ENCODE measurements around the gene RPS6KA5.
A peak's percentile ranks its signal among the peaks of the same experiment; 100 is the strongest.
"Not testable (repeated sequence)": the region's sequence is repeated elsewhere in the genome, so short reads cannot be mapped to it uniquely, and the experiment has no call there.

RPS6KA5 gene

DNA sequence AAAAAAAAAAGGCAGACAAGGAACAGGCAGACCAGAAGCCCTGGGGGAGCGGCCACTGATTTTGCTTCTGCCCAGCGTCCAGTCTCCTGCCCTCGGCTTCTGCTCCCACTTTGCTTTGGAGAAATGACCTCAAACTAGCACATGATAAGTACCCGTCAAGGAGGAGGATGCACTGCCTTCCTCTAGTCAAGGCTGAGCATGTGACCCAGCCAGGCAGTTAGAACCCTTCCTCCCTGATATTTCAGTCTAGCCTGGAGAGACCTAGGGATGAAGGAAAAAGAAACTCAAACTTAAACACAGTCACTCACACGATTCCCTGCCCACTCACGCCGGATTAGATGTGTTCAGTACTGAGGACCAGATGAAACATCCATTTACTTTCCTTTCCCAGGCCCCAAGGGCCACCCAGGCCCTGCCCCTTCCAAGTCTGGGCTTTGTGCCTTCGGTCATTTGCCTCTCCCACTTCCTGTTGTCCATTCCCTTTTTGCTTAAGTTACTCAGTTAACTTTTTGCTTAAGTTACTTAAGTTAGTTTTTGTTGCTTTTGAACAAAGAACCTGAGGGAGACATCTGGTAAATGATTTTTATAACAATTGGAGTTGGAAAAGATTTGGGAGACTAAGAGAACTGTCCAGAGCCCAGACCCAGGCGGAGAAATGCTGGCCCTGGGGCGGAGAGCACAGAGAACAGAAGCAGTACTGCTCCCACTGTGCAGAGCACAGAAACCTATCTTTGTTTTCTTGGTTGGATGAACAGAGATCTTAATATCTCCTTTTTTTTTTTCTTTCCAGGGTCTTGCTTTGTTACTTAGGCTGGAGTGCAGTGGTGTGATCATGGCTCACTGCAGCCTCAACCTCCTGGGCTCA is 221.2 kb downstream of the RPS6KA5 start:
- DNase-seq (ENCODE audit: extremely low read depth in 1 of 2, low read depth in 1 of 2), result no peak

DNA sequence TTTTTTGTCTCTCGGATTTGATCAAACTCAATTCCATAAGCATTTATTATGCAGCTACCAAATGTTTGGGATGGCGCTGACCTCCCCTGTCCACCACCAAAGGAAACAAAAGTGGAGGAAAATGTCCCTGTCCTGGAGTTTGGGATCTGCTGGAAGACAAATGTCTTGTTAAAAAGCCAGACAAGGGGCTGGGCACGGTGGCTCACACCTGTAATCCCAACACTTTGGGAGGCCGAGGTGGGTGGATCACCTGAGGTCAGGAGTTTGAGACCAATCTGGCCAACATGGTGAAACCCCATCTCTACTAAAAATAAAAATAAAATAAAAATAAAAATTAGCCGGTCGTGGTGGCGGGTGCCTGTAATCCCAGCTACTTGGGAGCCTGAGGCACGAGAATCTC is 221.9 kb downstream of the RPS6KA5 start:
- not testable (repeated sequence) for DNase-seq (ENCODE audit: extremely low read depth in 1 of 2, low read depth in 1 of 2)

GRCh38 chr14:90837355-90837754 is 223.1 kb downstream of the RPS6KA5 start:
- no peak for DNase-seq (ENCODE audit: extremely low read depth in 1 of 2, low read depth in 1 of 2)

DNA sequence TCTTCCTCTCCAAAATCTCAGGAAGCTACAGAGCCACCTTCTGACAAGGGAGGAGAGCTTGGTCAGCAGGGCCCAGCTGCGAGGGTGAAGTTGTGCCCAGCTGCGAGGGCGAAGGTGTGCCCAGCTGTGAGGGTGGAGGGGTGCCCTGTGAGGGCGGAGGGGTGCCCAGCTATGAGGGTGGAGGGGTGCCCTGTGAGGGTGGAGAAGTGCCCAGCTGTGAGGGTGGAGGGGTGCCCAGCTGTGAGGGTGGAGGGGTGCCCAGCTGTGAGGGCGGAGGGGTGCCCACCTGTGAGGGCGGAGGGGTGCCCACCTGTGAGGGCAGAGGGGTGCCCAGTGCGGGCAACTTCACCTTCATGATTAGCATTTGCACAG is 223.8 kb downstream of the RPS6KA5 start:
- no peak for DNase-seq (ENCODE audit: extremely low read depth in 1 of 2, low read depth in 1 of 2)

GRCh38 chr14:90831821-90832220 is 228.6 kb downstream of the RPS6KA5 start:
- DNase-seq (ENCODE audit: extremely low read depth in 1 of 2, low read depth in 1 of 2), result no peak

DNA sequence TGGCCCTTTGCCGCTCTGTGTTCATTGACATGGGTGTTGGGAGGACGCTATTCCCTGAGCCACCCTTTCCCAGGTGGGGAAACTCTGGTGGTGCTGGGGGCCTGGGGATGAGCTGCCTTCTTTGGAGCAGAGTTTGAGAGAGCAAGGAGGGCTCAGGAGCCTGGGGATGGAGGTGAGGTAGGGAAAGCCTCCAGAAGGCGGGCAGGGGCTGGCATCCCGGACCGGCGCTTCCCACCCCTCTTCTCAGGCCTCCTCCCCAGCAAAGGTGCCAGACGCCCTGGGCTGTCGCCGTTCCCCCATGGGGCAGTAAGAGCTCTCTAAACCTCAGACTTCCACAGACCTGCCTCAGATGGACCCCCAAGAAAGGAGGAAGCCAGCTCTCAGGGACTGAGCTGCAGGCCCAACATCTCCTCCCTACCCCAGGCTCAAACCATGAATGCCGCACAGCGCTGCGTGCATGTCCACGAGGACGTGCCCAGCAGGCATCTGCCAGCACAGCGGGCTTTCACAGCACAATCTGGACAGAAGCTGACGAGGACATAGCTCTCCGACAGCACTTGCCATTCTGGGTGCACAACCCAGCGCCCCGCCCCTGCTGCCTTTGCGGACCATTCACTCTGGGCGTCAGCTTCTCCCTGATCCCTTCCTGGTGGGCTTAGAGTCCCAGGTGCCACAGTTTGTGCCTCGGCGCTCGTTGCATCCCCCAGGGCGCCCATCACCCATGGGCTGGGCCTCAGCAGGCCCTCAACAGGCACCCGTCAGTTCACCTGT is 229.3 kb downstream of the RPS6KA5 start:
- no peak for DNase-seq (ENCODE audit: extremely low read depth in 1 of 2, low read depth in 1 of 2)

- no peak for DNase-seq (ENCODE audit: extremely low read depth in 1 of 2, low read depth in 1 of 2)
Observed at GRCh38 chr14:90829677-90830076, 230.8 kb downstream of the RPS6KA5 start.

GRCh38 chr14:90828642-90829487 is 231.6 kb downstream of the RPS6KA5 start:
- DNase-seq (ENCODE audit: extremely low read depth in 1 of 2, low read depth in 1 of 2), result no peak

- DNase-seq (ENCODE audit: extremely low read depth in 1 of 2, low read depth in 1 of 2), result peak; percentile 84 to 89
Observed at GRCh38 chr14:90827919-90828610, 232.4 kb downstream of the RPS6KA5 start.

- DNase-seq (ENCODE audit: extremely low read depth in 1 of 2, low read depth in 1 of 2), result not testable (repeated sequence)
Observed at GRCh38 chr14:90823542-90823941, 236.9 kb downstream of the RPS6KA5 start.

- peak; percentile 67 to 77 for DNase-seq (ENCODE audit: extremely low read depth in 1 of 2, low read depth in 1 of 2)
Observed at GRCh38 chr14:90820958-90821357, 239.5 kb downstream of the RPS6KA5 start.

DNA sequence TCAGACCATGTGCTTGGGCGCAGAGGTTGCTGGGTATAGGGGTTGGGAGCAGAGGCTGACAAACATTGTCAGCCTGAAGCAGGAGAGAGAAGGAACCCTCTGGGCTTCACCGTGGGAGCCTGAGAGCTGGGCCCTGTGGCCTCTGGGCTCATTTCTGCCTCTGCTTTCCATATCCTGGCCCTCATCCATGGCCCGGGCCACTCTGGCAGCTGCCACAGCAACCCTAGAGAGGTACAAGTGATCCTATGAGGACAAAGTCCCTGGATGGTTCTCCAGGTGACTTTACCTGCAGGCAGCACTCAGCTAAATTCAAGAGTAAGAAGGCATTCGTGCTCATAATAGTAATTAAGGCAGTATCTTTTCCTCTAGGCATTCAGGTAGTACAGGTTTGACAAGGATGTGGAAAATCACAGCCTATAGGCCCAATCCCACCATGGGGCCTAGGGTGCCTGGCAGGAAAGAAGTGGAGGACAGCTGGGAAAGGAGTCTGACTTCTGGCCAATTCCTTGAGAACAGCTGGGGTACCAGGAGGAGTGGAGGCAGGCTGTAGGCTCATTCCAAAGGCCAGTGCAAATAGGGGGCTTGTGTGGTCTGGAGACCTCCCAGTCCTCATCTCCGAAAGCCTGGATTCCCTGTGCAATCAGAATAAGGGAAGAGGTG is 240.6 kb downstream of the RPS6KA5 start:
- DNase-seq (ENCODE audit: extremely low read depth in 1 of 2, low read depth in 1 of 2), result no peak

GRCh38 chr14:90818715-90819114 is 241.7 kb downstream of the RPS6KA5 start:
- no peak for DNase-seq (ENCODE audit: extremely low read depth in 1 of 2, low read depth in 1 of 2)

GRCh38 chr14:90816681-90817436 is 243.6 kb downstream of the RPS6KA5 start:
- no peak for DNase-seq (ENCODE audit: extremely low read depth in 1 of 2, low read depth in 1 of 2)

GRCh38 chr14:90815822-90816662 is 244.4 kb downstream of the RPS6KA5 start, which contains the start of gene TTC7B:
TSS of gene TTC7B (minus strand) at chr14:90816430. CDS start at chr14:90816295, 135 bp downstream.
- DNase-seq (ENCODE audit: extremely low read depth in 1 of 2, low read depth in 1 of 2), result no peak

DNA sequence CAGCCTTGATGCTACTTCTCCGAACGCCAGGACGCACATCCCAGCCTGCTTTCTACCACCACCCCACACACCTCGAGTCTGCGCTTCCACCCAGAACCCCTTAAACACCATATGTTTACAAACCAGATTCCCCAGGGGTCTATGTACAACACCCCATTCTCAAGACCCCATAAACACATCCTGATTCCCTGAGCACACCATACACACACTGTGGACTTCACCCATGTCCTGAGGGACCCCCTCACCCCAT is 244.9 kb downstream of the RPS6KA5 start:
- DNase-seq (ENCODE audit: extremely low read depth in 1 of 2, low read depth in 1 of 2), result no peak

- no peak for DNase-seq (ENCODE audit: extremely low read depth in 1 of 2, low read depth in 1 of 2)
Observed at GRCh38 chr14:90814806-90815571, 245.5 kb downstream of the RPS6KA5 start.

GRCh38 chr14:90813442-90813841 is 247.0 kb downstream of the RPS6KA5 start:
- DNase-seq (ENCODE audit: extremely low read depth in 1 of 2, low read depth in 1 of 2), result no peak
